Uterus (tissue), 2 donors: ENCODE results near the gene CDH22.

Source experiments
- POLR2A ChIP-seq, 2 donors: fragments of 450-650 bp; IDR thresholded peaks; one replicate each; pipeline ENCODE4 v1.6.1; 2016; ENCODE audit warnings: antibody characterized with exemption in 2 of 2, mild to moderate bottlenecking in 1 of 2, moderate library complexity in 1 of 2
- TF ChIP-seq, protein P1 (sequence below), 4 experiments: fragments of 200-600 bp in 2 of 4; fragments of 450-650 bp in 2 of 4; sonication (generic) in 2 of 4; IDR thresholded peaks; one replicate each; pipeline ENCODE4 v1.5.1; 2016 to 2019; ENCODE audit warnings: antibody characterized with exemption in 4 of 4, mild to moderate bottlenecking in 2 of 4, moderate library complexity in 1 of 4

DNA sequence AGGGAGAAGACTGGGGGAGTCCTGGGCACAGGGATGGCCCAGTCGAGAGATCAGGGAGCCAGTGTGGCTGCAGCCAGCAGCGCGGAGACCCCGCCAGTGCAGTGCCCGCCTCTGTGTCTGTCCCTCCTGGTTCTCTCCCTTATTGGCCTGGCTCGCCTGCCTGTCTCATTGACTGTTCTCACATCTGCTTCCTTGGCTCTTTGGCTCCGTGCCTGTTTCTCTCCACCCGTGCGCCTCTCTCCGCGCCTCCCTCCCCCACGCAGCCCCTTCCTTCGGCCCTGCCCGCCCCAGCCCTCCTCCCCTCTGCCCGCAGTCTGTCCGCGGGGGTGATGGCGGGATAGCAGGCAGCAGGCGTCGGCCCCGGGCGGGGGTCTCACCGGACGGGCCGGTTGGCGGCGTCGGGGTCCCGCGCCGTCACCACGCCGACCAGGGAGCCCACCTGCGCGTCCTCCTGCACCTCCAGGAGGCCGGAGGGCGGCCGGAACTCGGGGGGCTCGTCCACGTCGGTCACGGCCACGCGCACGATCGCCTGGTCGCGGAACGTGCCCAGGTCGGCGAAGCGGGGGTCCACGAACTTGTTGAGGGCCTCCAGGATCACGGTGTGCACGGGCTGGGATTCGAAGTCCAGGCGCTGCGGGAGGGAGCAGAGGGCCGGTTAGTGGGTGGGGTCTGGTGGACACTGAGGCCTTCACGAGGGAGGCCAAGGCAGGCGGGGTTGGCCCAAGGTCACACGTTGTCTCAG, 98.2 kb downstream of the CDH22 start:
- TF ChIP-seq, protein P1, sequence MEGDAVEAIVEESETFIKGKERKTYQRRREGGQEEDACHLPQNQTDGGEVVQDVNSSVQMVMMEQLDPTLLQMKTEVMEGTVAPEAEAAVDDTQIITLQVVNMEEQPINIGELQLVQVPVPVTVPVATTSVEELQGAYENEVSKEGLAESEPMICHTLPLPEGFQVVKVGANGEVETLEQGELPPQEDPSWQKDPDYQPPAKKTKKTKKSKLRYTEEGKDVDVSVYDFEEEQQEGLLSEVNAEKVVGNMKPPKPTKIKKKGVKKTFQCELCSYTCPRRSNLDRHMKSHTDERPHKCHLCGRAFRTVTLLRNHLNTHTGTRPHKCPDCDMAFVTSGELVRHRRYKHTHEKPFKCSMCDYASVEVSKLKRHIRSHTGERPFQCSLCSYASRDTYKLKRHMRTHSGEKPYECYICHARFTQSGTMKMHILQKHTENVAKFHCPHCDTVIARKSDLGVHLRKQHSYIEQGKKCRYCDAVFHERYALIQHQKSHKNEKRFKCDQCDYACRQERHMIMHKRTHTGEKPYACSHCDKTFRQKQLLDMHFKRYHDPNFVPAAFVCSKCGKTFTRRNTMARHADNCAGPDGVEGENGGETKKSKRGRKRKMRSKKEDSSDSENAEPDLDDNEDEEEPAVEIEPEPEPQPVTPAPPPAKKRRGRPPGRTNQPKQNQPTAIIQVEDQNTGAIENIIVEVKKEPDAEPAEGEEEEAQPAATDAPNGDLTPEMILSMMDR (IDR thresholded peaks at IDR 0.05) = no peak
- no peak for TF ChIP-seq POLR2A (IDR thresholded peaks at IDR 0.05)
